IPS-NIHi11 (cell line): ENCODE measurements around the gene EAF2.
"Not testable (repeated sequence)": the region's sequence is repeated elsewhere in the genome, so short reads cannot be mapped to it uniquely, and the experiment has no call there.

Source experiments
- DNase-seq: peaks from one replicate; pipeline ENCODE4 v3.0.0; 2012; ENCODE audit warnings: mixed read lengths, low spot score

The EAF2 gene

DNA sequence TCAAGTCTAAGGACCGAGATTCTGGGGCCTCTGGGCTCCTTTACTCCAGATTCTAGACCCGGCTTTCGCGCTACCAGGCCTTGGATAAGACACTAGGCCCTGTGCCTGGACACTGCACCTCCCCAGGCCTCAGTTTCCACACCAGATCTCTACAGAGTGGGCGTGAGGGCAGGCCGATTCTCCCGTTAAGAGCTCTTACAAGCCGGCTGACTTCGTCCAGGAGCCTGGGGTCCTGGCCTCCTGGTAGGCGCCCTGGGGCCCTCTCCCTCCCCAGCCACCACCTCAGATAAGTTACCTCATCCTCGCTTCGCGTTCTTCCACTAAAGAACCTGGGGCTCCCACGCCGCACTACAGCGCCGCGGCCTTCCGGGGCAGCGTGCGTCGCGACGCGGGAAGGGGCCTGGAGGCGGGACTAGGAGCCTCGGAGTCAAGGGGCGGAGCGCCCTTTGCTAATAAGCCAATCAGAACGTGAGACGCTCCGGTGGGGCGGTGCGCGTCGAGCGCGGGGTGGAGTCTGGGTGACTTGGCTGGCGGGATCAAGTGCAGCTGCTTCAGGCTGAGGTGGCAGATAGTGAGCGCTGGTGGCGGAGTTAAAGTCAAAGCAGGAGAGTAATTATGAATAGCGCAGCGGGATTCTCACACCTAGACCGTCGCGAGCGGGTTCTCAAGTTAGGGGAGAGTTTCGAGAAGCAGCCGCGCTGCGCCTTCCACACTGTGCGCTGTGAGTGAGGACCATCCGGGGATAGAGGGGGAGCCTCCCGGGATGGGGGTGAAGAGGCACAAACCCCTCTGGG is at the start of gene EAF2, which contains the start of gene IQCB1:
Gene EAF2 (plus strand): TSS at position 539 of the 794 bp plus-strand sequence. CDS start 77 bp downstream, at position 616.
Gene IQCB1 (minus strand): TSS at position 390 of the 794 bp plus-strand sequence. CDS start 6,100 bp downstream, outside the sequence.
- peak; percentile 100 for DNase-seq

DNA sequence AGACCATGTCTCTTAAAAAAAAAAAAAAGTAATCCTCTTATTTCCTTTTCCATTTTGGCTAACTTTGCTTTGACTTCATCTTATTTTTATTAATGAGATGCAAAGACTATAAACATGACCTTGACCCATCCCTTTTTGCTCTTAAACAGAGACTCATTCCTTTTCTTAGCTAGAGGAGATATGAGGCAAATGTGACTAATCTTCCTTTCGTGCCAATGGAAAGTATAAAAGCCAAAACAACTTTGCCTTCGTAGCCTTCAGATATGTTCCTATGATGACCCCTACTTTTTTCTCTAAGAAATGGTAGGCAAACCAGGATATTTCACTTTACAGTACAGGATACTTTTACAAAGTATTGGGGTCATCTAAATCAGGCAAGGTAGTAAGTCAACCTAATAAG is 48.5 kb upstream of the EAF2 start:
- no peak for DNase-seq

DNA sequence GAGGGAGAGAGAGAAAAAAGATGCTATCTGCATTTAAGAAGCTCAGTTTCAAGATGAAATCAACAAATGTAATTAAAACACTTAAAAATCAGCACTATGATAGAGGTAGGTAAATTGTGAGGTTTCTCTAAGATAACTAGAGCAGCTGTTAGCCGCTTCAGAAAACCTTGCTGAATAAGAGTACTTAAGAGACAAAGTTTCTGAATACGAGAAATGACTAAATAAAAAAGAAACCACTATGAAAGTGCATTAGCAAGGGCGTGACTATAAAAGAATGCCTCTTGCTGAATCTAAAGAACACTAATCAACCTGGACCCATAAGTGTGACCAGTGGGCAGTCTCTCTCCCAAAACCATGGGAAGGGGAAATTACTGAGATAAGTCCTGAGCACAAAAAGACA is 41.9 kb upstream of the EAF2 start:
- DNase-seq: no peak

DNA sequence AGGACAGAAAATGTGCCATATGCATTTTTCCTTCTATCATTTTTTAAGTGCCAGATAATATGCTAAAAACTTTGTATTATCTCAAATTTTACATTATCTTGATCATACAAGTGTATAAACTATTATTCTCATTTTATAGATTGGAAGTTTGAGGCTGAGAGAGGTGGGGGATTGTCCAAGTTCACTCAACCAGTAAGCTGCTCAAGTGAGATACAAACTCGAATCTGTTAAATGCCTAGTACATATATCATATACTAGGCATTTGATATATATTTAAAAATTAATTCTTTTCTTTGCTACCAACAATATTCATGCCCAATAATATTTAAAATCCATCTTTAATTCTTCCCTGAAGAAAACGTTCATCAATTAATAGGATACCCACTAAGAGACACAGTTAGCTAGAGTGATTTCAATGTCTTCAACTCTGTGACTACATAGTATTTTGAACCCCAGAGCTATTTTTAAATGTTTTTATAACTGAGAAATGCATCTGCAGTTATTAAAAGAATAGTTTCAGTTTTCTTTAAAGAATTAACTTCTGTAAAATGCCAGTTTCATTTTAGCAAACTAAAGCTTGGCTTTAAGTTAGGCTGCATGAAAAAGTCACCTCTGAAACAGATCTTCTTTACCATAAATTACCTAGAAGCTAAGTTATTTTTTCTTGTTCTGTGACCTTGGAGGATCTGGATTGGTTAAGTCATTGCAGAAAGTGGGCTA is 40.6 kb upstream of the EAF2 start:
- DNase-seq: no peak

DNA sequence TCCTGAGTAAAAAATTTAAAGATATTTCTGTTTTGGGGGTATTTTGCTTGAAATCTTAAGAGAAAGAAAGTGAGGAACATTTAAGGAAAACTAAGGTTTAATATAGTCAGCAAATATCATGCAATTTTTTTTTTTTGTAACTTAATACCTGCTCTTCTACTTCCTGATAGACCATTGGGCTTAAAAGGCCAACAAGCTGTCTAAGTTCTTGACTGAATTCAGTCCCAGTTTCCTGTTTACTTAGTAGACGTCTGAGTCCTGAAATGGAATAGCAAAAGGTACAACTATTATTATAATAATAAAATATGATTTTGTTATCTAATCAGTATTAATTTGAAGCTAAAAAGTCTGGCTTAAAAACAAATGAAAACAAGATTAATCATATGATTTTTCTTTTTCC is 38.0 kb upstream of the EAF2 start:
- no peak for DNase-seq

DNA sequence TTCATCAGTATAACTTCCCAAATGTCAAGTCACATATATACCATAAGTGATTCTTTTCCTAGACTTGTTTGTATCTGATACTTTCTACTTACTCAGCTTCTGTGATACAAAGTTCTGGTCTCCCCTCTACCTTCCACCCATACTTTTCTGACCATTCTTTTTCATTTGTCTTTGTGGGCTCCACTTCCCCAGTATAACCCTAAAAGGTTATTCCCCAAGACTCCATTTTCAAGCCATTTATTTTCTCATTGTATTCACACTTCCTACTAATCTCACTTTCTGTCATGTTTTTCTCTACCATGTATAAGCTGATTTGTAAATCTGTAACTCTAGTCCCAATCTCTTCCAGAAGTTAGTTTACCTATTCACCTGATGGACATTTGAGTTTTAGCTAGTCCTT is 34.1 kb upstream of the EAF2 start:
- no peak for DNase-seq

DNA sequence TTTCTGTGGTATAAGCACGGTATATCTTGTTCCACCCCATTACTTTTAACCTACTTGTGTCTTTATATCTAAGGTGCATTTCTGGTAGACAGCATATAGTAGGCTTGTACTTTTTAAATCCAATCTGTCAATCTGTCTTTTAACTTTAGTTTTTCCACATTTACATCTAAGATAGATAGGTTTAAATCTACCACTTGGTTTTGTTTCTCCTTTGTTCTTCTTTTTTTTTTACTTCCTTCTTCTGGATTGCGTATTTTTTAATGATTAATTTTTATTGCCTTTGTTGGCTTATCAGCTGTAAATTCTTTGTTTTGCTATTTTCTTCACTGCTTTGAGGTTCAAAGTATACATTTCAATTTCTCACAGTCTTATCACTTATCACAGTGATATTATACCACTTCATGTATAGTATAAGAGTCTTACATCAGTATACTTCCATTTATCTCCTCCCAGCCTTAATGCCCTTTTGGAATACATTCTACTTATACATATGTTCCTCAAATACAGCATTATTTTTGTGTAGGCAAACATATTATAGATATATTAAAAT is 31.2 kb upstream of the EAF2 start:
- no peak for DNase-seq

DNA sequence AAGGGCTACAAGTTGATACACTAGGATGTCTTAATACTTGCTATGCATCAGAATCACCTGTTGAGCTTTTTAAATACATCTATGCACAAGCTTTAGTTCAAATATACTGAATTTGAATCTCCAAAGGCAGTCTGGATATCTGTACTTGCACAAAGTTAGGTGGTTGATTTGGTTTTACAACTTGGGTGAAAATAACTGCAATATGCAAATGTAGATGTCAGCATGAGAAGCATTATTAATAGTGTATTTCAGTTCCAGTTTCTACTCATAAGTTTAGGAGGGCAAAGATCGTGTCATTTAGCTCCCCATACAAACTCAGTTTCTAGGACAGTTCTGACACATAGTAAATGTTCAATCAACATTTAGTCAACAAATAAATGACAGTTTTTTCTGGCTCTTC is 25.8 kb upstream of the EAF2 start:
- DNase-seq: no peak

DNA sequence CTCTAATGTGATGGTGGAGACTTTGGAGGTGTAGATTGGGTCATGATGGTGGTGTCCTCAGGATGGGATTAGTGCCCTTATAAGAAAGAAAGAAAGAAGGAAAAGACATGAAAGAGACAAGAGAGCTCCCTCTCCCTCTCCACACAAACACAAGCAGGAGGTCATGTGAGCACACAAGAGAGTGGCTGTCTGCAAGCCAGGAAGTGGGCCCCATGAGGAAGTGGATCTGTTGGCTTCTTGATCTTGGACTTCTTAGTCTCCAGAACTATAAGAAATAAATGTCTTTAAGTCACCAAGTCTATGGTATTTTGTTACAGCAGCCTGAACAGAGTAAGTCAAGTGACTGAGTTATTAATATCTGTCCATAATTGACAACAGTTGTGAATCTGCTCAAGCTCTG is 17.3 kb upstream of the EAF2 start:
- no peak for DNase-seq

DNA sequence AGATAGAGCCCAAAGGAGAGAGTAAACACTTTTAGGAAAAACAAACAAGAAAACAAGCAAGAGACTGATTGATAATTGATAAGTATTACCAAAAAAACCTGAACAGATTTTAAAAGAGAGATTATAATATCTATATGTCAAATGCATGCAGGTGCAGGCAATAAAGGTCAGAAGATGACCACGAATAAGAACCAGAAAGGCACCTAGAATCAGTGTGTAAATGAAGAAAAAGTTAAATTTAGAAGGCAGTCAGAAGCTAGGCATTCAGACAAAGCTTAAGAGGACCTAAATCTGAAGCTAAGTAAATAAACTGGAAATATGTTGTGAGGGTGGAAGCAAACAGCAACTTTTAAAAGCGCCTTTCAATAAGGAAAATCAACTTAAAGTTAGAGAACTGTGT is 16.4 kb upstream of the EAF2 start:
- no peak for DNase-seq

DNA sequence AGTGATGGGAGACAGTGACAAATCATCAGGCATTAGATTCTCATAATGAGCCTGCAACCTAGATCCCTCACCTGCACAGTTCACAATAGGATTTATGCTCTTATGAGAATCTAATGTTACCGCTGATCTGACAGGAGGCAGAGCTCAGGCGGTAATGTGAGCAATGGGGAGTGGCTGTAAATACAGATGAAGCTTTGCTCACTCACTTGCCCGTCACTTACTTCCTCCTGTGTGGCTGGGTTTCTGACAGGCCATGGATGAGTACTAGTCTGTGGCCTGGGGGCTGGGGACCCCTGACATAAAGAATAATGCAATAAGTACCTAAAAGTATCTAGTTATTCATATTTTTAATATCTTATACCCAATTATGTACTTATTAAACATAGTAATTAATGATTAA is 15.8 kb upstream of the EAF2 start:
- no peak for DNase-seq

DNA sequence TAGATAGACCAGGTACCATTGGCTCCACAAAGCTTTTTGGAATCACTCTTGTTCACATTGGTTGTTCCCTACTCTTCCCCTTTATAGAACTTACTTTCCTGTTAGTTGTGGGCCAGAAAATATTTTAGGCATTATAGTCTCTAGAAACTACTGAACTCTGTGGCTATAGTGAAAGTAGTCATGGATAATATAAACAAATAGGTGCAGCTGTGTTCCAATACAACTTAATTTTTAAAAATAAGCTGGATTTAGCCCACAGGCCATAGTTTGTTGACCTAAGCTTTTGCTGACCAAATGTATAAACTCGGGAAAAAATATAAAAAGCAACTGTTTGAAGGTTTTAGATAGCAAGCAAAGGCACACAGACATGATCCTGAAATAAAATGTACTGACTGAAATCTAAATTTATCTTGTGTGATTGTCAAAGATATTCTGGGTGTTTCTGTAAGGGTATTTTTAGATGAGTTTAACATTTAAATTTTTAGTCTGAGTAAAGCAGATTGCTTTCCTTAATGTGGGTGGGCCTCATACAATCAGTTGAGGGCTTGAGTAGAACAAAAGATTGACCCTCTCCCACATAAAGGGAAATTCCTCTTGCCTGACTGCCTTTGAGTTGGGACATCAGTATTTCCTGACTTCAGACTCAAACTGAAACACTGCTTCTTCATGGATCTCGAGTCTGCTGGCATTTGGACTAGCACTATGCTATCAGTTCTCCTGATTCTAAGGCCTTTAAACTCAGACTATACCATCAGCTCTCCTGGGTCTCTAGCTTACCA is 13.4 kb upstream of the EAF2 start:
- DNase-seq: no peak

DNA sequence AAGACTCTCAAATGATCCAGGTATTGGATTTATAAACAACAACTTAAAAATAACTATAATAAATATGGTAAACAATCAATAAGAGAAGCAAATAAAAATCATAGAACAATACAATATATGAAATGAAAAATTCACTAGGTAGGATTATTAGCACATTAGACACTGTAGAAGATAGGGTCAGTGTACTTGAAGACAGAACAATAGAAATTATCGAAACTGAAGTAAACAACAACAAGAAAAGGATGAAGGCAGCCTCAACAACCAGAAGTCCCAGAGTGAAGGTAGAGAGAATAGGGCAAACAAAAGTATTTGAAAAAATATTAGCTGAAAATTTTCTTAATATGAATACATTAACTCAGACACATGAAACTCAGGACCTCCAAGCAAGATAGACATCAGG is 12.0 kb upstream of the EAF2 start:
- no peak for DNase-seq

DNA sequence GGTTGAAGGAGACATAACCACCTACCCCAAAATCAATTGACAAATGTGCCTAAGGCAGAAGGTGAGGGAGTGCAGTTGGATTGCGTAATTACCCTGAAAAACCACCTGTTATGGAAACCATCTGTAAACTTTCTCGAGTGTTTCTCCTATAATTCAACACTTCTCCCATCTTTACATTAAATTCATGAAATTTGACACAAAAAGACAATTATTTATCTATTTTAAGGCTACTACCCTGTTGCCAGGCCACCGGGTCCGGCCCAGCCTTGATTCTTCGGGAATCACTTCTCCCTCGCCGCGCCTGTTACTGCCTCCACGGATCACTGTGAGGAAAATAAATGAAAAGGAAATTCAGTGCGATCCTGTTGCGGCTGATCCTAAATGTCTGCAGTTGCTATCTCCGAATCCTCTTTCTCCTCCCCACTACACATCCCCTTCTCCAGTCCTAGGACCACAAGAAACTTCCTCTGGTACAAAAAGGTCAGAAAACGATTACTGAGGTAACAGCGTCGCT is 795 bp upstream of the EAF2 start:
- DNase-seq: peak; percentile 40

DNA sequence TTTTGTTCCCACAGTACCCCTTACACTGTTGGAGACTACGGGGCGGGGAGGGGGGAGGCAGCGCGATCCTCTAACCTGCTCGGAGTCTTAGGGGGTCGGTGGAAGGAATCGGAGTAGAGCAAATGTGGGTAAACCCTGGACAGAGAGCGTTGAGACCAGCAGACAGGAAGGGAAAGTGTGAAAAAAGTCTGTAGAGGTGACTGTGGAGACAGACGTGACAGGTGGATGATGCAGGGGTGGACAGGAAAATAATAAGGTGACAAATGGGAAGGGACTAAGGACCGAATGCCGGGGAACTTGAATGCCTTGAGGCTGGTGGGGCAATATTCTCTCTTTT is 424 bp downstream of the EAF2 start:
- DNase-seq: no peak

DNA sequence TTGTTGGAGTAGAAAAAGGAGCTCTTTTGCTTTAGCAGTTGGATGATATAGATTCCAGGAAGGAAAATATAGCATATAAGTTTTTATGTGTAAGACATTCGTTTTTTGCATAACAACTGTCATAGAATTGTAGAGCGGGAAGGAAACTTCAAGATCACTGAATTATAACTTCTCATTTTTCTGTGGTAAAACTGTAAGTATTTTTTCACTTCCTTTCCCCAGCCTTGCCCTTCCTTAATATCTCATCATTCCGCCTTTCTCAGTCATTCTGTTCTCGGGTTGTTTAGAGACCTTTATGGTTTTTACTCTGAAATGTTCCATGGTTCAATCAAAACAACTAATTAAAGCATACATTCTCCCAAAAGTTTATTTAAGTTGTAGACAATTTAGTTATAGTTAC is 1.1 kb downstream of the EAF2 start:
- no peak for DNase-seq

DNA sequence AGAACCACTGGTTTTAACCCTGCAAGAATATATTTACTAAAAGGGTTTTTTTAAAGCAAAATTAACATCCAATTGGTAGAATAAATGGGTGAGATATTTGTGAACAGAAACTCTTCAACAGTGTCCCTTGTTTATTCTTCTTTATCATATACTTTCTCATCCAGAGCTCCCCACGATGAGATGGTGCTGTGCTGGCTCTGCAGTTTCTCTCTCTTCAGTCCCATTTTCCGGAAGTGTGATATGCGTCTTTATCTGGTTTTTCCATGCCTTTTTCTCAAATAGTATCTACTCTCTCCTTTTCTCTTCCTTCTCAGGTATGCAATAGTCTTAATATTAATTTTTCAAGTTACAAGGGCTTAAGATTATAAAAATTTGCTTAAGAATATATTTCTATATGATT is 1.5 kb downstream of the EAF2 start:
- DNase-seq: no peak

DNA sequence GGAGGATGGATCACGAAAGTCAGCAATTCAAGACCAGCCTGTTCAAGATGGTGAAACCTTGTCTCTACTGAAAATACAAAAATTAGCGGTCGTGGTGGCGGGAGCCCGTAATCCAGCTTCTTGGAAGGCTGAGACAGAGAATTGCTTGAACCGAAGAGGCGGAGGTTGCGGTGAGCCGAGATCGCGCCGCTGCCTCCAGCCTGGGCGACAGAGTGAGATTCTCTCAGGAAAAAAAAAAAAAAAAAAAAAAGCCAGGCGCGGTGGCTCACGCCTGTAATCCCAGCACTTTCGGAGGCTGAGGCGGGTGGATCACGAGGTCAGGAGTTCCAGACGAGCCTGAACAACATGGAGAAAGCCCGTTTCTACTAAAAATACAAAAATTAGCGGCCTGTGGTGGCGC is 5.0 kb downstream of the EAF2 start:
- no peak for DNase-seq

DNA sequence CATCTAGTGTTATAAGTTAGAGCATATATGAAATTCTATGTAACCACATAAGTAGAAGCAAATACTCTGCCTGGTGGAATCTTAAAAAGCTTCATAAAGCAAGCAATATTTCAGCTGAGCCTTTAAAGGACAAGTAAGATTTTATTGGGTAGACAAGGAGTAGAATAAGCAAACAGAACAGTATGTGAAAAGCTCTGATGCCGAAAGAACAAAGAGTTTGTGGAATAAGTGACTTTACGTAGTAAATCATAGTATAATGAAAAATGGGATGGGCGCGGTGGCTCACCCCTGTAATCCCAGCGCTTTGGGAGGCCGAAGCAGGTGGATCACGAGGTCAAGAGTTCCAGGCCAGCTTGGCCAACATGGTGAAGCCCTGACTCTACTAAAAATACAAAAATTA is 9.9 kb downstream of the EAF2 start:
- no peak for DNase-seq

DNA sequence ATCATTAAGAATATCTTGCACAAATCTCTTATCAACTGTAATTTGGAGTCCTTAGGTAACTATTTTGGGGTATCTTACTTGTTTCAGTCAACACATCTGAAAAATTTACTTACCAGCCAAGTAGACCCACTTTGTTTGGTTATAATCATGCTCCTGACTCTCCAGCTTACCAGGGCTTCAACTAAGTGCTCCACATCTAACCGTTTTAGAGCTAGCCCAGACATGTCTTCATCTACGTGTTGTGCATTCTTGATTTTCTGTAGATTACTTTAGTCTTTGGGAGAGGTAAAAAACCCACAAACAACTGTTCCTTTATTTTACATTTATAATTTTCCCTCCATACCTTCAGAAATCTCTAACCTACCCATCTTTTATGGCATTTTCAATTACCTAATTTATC is 17.2 kb downstream of the EAF2 start:
- no peak for DNase-seq

DNA sequence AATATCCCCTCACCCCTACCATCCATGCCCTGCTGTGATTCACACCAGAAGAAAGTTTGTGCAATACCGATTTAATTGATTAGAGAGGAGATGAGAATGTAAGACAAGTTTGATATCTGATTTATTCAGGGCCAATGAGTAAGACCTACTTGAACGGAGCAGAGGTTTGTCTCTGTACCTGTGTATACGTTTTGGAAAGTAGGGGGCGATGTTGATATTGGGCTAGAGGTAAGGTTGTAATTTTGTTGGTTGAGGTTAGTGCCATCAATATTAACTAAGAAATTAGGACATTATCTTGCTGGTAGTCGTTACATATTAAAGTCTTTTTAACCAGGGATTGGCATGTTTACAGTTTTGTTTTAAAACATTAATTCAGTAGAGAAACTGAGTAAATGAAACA is 20.5 kb downstream of the EAF2 start:
- DNase-seq: peak; percentile 52

DNA sequence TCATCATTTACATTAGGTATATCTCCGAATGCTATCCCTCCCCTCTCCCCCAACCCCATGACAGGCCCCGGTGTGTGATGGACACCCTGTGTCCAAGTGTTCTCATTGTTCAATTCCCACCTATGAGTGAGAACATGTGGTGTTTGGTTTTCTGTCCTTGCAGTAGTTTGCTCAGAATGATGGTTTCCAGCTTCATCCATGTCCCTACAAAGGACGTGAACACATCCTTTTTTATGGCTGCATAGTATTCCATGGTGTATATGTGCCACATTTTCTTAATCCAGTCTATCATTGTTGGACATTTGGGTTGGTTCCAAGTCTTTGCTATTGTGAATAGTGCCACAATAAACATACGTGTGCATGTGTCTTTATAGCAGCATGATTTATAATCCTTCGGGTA is 22.8 kb downstream of the EAF2 start:
- DNase-seq: not testable (repeated sequence)
